HG03521 (cell line): Measurements from ENCODE around the gene CST4.
"Not testable (repeated sequence)": the region's sequence is repeated elsewhere in the genome, so short reads cannot be mapped to it uniquely, and the experiment has no call there.

Source experiments
- ATAC-seq: cut with Tn5 transposase; IDR thresholded peaks from one replicate; pipeline ENCODE4 v1.9.1; 2021; ENCODE audit warnings: mild to moderate bottlenecking, moderate library complexity; ENCODE audit not compliant: unreplicated experiment

The CST4 gene

DNA sequence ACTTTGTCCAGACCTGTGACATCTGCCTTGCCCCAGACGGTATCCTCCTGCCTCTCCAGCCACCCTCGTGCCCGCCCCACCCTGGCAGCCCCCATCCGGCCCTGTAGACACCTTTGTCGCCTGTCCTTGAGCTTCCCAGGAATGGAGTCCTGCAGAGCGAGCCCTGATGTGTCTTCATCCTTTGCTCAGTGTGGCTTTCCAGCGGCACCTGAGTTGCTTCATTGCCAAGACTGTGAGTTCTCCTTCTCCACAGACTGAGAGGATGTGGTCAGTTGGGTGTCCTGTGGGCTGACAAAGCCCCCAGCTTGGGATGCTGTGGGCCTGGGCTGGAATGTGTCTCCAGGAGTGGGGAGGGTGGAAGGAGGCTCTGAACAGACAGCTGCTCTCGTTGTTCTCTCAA is 1.7 kb upstream of the CST4 start:
- no peak for ATAC-seq

DNA sequence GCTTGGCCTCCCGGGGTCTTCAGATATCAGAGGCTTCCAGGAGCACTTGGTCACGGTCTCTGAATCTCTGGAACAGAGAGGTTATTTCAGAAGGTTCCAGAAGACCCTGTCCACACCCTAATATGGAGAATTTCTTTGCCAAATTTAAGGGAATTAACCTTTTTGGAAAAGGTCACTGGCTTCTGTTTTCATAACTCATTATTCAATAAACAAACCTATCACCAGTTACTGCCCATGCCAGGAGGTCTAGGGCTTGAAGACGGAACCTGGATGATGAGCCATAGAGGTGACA is 507 bp upstream of the CST4 start:
- ATAC-seq = no peak

DNA sequence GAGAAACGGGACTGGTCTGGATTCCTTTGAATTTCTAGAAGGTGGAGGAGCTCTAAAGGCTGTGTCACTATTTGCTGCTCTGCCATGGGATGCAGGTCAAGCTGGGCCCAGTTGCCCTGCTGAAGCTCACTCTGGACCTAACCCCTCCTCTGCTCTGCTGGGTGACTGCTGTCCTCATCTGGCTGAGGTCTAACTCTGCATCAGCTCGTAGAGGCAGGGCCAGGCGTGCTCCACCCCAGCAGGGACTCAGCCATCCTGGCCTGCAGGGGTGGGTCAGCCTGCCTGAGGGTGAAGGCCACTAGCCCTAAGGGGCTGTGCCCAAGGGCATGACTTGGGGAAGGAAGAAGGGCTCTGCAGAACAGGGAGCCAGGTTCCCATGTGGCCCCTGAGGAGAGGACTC is 852 bp downstream of the CST4 start:
- ATAC-seq = no peak

DNA sequence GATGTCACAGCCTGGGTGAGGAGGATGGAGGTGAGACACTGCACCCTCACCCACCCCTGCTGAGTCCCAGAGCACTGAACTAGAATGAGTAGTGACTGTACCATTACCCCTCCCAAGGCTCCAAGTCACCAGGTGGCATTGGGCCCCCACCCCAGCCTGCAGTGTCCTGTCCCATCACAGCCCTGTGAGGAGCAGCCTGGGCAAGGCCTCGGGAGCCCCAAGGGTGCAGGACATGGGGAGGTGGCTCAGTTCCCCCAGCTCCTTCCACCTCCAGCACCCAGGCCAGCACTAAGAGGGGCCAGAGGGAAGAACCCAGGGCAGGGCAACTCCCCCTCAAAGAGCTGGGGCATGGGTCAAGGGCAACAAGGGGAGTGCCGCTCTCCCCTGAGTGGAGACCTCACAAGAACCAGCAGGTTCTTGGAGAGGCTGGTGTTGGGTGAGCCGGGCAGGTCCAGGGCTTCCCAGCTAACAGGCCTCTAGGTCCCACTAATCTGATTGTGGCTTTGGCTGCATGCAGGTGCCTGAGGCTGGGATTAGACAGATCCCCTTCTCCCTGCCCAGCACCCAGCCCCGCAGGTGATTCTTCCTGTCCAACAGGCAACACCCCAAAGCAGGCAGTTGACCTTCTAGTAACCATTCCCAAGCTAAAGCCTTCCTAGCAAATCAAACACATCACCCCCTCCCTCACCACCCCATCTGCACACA is 2.6 kb downstream of the CST4 start:
- ATAC-seq = no peak

DNA sequence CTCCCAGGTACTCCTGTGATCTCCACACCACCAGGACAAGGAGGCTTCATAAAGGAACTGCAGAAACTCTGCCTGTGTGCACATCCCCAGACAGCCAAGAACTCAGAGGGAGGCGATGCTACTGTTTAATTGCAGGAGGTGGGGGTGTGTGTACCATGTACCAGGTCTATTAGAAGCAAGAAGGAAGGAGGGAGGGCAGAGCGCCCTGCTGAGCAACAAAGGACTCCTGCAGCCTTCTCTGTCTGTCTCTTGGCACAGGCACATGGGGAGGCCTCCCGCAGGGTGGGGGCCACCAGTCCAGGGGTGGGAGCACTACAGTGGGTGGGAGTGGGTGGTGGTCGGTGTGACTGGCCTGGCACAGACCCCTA is 3.3 kb downstream of the CST4 start:
- not testable (repeated sequence) for ATAC-seq

DNA sequence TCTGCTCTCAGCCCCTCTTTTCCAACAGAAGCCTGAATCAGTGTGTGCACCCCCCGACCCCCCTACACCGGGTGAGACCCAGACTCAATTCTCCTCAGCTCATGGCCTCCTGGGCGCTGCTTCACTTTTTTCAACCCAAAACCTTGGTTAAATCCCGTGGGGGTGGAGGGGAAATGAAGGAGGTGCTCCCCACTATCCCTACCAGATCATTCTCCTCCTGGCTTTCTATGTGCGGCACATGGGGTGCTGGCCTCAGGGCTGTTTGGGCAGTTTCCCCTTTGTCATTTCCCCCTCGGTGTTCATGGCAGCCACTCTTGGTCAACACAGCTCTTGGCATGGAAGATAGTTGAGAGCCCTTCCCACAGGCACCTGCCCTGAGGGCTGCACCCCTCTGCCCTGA is 4.6 kb downstream of the CST4 start:
- no peak for ATAC-seq

DNA sequence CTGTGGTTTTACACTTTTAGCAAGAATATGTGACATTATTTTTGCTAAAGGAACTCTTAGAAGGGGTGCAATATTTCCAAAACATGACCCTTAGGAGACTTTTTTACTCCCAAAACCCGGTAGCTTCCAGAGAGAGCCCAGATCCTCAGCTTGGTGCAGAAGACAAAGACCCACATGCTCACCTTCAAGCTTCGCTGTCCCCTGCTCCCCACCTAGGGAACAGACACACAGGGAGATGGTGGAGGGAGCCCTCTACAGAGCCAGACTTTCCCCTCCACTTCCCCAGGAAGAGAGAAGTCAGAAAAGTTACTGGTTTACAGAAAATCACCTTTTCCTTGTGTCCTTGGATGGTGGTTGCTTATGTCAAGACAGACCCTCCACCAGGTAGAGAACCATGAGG is 5.0 kb downstream of the CST4 start:
- ATAC-seq = no peak

DNA sequence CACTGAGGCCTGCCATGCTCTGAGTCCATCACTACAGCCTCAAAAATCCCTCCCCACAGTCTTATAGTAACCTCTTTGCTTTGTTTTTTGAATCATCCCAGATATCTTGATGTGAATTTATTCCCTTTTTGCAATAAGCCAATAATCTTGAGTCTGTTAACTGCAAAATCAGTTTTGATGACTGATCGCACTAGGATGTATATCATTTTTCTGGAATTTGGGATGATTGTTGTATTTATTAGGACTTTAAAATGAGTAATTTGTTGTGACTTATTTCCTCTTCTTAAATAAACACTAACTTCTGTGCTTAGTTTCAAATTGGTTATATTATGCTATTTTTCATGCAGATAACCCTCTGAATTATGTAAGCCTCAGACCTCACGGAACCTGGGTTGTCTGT is 5.6 kb downstream of the CST4 start:
- no peak for ATAC-seq

DNA sequence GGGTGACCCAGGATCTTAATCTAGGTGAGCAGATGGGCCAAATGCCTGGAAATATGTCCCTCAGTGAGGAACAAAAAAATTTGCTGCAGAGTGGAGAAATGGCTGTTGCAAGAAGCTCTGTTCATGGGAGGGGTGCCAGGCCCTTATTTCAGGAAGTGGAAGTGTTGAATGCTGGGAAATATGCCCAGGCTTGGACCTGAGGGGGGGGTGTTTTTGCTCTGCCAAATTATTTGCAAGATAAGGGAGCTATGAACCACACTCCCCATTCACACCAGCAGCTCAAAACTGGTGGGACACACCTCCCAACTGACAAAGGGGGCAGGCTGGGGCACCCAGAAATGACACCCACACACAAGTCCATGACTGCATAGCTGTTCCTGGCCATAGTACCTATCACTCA is 8.7 kb downstream of the CST4 start:
- ATAC-seq = no peak

DNA sequence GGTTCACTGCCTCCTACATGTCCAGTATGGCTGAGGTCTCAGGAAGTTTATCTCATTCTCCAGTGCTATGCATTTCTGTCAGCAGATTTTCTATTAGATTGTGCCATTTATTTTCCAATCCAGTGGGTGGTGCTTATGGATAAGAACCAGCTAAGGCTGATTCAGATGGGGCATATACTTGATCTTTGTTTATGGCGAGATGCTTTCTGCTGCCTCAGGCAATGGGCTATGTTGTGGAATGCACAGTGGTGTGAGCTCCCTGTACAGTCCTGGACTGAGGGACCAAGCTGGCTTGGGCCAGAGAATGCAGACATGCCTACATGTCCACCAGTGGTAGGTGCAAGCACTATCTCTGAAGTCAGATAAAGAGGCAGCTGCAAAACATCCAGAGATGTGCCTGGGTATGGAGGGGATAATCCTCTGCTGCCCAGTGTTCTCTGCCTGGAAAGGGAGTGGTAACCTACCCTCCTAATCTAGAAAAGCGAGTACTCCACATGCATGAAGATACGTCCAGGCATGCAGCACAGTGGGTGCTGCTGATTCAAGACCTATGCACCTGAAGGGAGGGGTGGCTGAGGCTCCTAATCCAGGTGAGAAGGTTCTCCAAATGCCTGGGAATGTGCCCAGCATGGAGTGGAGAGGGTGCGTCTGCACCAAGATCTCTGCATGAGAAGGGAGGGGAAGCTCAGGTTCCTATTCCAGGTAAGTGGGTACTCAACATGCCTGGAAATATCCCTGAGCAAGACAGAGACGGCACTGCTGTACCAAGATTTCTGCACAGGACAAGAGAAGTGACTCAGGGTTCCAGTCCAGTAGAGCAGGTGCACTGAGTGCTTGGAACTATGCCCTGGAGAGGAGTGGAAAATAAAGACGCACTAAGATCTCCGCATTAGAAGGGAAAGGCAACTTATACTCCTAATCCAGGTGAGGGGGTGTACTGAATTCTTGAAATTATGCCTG is 9.4 kb downstream of the CST4 start:
- ATAC-seq = no peak

DNA sequence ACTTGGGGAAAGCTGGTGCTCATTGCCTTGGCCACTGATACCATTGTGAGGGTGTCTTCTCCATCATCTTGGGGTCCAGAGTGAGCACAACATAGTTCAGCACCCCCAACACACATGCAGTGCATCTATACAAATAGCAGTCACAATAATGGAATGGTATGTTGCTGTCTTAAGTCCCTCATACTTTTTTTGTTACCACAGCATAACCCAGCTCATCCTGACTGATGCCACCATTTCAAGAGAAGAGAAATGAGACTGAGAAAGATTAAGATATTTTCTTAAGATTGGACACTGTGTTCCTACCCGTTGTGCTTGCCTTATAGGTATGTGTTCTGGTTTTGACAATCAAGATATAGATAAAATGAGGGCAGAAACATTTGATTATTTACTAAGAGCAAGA is 15.6 kb downstream of the CST4 start:
- ATAC-seq = no peak

DNA sequence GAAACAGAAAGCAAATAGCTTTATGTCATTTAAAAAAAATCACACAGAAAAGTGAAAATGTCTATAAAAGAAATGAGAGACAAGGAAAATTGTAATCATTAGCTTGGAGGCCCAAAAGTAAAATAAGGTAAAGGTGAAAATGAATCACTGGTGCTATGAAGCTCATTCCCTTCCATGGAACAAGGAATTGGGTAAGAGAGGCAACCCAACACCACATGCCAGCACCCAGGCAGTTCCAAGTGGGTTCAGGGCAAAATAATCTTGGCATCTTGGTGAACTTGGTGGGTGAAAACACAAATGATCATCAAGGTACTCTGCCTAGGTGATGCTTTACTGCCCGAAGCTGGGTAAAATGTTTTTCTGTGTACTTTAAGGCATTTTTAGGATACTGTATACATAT is 16.7 kb downstream of the CST4 start:
- ATAC-seq = no peak

DNA sequence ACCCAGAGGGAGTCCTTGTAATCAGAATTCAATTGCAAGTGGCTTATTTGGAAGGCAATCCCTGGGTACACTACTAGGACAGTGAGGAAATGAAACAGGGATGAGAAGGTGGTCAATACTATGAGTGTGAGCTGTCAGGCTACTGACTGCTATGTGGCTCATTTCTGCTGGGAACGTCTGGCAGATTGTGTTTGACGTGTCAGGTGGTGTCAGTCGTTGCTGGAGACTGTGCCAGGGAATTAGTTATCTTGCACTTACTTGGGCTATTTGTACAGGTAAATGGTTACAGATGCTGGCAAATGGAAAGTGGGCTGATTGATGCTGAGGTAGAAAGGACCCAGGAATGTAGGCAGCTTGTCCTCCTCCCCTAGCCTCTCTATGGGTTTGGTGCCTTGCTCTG is 17.4 kb downstream of the CST4 start:
- no peak for ATAC-seq

DNA sequence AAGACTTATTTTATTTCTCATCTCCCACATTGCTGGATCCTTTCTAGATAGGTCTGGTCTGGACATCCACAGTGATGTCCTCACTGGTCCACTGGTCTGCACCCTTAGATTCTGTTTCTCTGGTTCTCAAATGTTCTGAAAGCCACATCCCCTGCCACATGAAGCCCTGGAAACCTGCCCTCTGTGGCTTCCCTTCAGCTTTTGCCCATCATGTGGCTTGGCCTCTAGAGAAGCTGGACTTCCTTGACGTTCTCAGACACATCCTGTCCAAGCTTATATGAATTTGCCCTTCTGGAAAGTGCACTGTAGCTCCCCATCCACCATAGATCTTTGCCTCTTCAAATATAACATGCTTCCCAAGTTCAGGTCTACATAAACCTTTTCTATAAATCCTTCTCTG is 18.5 kb downstream of the CST4 start:
- no peak for ATAC-seq

DNA sequence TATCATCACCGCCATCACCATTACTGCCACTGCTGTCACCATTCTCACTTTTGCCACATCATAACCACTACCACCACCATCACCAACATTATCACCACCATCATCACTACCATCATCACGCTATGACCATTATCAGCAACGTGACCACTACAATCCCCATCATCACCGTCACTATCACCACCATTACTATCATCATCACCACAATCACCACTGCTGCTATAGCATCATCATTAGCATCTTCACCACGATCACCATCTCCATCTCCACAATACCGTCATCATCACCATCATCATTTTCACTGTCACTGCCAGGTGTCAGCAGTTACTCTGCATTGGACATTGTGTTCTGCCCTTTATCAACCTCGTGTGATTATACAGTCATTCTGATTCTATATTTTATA is 19.0 kb downstream of the CST4 start:
- ATAC-seq = no peak

DNA sequence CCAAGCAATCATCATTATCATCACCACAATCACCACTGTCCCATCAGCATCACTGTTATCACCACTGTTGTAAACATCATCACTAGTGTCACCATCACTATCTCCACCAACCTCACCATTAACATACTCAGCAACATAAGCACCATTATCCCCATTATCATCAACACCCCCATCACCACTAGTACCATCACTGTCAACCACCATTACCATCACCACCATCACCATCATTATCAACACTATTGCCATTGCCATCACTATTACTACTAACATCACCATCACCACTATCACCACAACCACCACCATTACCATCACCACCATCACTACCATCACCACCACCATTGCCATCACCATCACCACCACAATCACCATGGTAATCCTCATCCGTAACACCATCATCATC is 19.5 kb downstream of the CST4 start:
- ATAC-seq = no peak

DNA sequence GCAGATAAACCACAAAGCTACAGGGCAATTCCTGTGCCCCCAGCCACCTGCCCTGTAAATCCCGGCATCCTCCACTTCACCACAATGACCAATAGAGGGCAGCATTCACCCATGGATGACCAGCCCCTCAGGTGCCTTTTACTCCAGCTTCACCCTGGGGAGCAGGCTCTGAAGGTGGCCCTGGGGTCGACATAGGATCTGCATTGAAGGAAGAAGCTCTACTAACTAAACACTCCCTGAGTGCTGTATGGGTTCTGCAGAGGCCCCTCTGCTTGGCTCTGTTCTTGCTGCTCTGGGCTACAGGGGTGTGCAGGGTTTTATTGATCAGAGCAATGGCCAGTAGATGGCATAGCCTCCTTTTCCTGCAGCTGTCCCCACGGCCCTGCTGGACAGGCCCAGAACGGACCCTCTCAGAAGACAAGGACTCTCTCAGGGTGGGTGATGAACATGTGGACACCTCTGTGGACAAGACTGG is 20.3 kb downstream of the CST4 start:
- peak; percentile 73 for ATAC-seq

DNA sequence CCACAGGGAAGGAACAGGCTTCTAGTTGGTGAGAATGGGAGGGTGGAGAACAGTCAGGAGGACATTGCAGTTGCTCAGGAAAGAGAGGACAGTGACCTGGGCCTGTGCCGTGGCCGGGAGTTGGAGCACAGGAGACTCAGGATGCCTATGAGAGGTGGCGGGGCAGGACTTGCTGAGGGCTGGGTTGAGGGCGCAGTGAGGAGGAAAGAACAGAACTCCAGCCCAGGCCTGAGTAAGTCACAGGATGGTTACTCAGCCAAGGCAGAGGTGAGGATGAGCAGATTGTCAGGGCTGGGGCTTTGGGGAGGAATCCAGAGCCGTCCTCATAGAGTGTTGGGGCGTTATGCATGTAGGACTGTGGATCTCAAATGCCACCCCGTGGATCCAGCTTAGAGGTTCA is 21.2 kb downstream of the CST4 start:
- no peak for ATAC-seq

DNA sequence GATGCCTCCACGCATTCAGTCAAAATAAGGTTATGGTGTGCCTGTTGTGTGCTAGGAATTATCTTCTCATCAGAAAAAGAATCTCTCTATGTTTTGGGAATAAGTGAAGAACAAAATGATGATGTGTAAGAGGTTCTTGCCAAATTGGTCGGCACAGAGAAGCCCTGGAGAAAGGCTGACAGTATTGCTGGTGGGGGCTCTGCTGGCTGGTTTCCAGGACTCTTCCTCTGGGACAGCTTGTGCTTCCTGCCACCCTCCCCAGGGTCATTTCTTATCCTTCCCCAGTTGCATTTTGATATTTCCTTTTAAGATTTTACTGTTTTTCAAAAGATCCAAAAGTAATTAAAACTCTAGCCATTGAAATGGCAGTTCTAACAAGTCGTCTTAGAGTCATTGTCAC is 22.1 kb downstream of the CST4 start:
- no peak for ATAC-seq

DNA sequence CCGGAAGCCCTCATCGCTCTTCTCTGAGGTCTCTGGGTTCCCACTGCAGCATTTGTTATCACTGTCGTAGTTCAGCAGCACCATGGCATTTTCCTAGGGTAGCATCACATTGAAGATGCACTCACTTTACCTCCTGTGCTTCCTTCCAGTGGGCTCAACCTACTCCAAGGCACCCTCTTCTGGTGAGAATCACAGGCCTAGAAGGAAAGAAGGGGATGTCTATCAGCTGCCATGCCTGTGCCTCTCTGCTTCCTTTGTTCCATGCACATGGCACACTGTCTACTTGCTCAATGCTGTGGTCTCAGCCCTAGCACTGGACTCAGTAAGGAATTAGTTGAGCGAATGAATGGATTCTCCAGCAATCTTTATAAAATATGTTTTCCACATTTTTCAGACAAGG is 22.6 kb downstream of the CST4 start:
- ATAC-seq = no peak

DNA sequence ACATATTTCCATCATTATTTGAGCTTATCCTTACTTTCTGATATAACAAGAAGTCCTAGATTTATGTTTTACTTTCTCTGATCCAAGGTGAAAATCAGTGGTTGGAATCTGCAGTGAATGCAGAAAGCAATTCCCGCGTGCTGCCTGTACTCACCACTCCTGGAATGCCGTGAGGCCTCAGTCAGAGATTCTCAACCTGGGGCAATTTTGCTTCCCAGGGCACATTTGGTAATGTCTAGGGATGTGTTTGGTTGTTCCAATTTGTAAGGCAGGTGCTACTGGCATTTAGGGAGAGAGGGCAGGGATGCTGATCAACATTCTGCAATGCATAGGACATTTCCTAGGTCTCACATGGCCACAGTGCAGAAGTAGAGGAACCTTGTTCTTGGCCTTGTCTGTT is 23.9 kb downstream of the CST4 start:
- ATAC-seq = no peak

DNA sequence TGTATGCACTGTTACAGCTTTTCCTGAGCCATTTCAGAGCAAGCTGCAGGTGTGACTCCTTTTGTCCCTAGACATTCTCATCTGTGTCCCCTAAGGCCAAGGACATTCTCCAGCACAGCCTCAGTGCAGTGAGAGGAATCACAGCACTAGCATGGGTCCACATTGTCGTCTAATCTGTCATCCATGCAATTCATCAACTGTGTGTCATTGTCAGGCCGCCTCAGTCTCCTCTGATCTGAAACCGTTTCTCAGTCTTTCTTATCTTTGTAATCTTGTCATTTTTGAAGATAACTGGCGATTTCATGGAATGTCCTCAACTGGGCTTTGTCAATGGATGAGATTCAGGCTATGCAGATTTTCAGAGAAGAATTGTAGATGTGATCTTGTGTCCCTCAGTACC is 24.8 kb downstream of the CST4 start:
- not testable (repeated sequence) for ATAC-seq

DNA sequence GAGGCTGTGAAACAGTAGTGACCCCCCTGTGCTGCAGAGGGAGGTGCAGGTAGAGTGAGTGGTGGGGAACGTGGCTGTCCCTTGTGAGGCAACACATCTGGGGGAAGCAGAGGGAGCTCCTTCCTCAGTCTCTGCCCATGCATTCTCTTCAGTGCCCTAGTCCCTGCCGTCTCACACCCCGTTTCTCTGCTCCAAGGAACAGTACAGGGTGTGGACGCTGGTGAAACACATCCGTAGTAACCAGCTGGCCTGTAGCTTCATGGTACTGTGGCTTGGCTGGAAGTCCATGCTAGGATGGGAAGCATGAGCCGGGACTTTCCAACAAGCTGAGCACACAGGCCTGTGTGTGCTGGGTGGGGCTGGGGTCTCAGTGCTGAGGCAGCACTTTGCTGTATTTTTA is 25.7 kb downstream of the CST4 start:
- ATAC-seq = no peak
